SH-SY5Y (cell line): Measurements from ENCODE around the gene PAX3.

ENCODE experiments used
- GATA2 ChIP-seq: IDR thresholded peaks from 2 replicates; pipeline ENCODE4 v1.6.1; 2011; ENCODE audit warnings: mild to moderate bottlenecking, low read depth, low read length
- GATA3 ChIP-seq: IDR thresholded peaks from 2 replicates; pipeline ENCODE4 v1.6.1; 2011; ENCODE audit warnings: low read depth, mild to moderate bottlenecking, low read length, moderate library complexity

DNA sequence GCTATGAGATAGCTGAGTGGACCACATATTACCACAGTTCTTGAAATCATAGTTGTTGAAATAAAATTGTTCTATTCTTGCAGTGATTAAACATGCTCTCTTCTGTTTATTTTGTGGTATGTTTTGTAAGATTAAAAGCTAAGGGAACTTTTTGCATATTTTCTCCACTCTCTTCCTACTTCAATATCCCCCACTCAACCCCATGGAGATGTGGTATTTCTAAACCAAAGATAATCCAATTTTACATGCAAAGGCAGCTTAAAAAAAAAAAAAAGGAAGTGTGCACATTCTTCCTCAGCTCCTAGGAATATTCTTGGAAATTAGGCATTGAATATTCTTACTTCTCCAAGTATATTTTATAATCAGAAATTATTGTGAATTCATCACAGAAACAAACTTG, 15.0 kb upstream of the PAX3 start:
- TF ChIP-seq GATA3 = no peak
- TF ChIP-seq GATA2 = no peak
